Measurements from ENCODE around the gene EIF4E1B. TPM values are rescaled to one million over a fixed set of nuclear protein-coding genes. Genes with fewer than 3 reads are reported as not detected.

The EIF4E1B gene
- total RNA-seq, 2 donors from 2014 or later, result not detected

DNA sequence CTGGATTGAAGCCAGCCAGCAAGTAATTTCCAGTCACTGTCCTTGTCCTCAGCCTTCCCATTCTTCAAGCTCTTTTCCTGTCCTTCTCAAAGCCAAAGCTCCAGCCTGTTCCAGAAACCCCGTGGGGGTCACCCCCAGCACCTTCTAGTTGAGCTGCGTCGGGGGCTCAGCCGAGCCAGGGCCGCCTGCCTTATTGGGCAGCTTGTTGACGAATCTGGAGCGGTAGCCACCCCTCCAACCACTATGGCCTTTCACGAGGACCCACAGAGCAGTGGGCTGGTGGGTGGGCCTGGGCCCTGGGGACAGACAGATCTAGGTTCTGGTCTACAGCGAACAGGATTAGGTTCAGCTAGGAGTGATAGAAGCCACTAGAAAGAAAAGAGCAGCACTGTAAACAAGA is 64.2 kb downstream of the EIF4E1B start:
- intact Hi-C loops (cut with DNase I, micrococcal nuclease), result no loop called here
- DNase-seq (no peak), ATAC-seq (no peak)

DNA sequence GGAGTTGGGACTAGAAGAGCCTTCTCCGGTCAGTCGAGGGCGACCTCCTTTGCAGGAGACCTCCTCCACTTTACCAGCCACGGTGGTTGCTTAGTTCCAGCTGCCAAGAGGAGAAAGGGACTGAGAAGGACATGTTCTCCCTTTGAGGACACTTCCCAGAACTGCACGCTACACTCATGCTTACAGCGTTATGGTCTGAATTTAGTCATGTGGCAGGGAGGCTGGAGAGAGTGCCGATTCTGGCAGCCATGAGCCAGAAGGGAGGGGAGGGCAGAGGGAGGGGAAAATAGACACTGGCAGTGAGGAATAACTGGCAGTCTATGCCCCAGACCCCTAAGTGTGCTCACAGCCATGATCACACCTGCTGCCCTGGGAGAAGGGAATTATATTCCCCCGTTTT is 64.6 kb downstream of the EIF4E1B start:
- DNase-seq (no peak), ATAC-seq (no peak)
- intact Hi-C loops (cut with DNase I, micrococcal nuclease), result no loop called here

Small RNA genes within 50 kb of the gene (microRNA-seq; reads per million reads assigned to microRNA genes)
- 0 reads per million in 2 donors for gene MIR4281

Other genes with a start within 250 kb of the EIF4E1B start
- gene NOP16, start 242.1 kb upstream of the EIF4E1B start, total RNA-seq, result 10 to 100 TPM; 15.9 to 24.9 TPM
- 100 to 1,000 TPM; 194 to 226 TPM for gene HIGD2A, start 241.9 kb upstream of the EIF4E1B start, total RNA-seq
- gene CLTB, start 214.1 kb upstream of the EIF4E1B start, total RNA-seq, result 100 to 1,000 TPM; 279 to 282 TPM
- gene FAF2, start 182.3 kb upstream of the EIF4E1B start, total RNA-seq, result 10 to 100 TPM; 32.6 to 39.1 TPM
- gene RNF44, start 93.3 kb upstream of the EIF4E1B start, total RNA-seq, result 10 to 100 TPM; 72.5 to 79.6 TPM
- gene CDHR2, start 81.3 kb upstream of the EIF4E1B start, total RNA-seq, result 100 to 1,000 TPM in 1 of 2 donors, 10 to 100 TPM in 1; 93.4 to 141 TPM
- 1 to 10 TPM; 1.7 to 1.9 TPM for gene GPRIN1, start 20.5 kb upstream of the EIF4E1B start, total RNA-seq
- not detected for gene SNCB, start 141 bp upstream of the EIF4E1B start, total RNA-seq
- gene TSPAN17, start 16.8 kb downstream of the EIF4E1B start, total RNA-seq, result 10 to 100 TPM; 34.8 to 37.2 TPM
- not detected for gene UNC5A, start 179.9 kb downstream of the EIF4E1B start, total RNA-seq

All from left colon (tissue), 2 donors.